Ishikawa (cell line): Measurements from ENCODE around the gene D2HGDH.

Source experiments
- CEBPB ChIP-seq: IDR thresholded peaks from 2 replicates; pipeline ENCODE4 v1.6.1; 2012
- CREB1 ChIP-seq: IDR thresholded peaks from 2 replicates; pipeline ENCODE4 v1.6.1; 2012; ENCODE audit warnings: low read depth
- EGR1 ChIP-seq: IDR thresholded peaks from 2 replicates; pipeline ENCODE4 v1.6.1; 2012
- EP300 ChIP-seq: IDR thresholded peaks from 2 replicates; pipeline ENCODE4 v1.6.1; 2012; ENCODE audit warnings: borderline replicate concordance
- MAX ChIP-seq: IDR thresholded peaks from 2 replicates; pipeline ENCODE4 v1.6.1; 2012
- NFIC ChIP-seq: IDR thresholded peaks from 2 replicates; pipeline ENCODE4 v1.6.1; 2012
- RAD21 ChIP-seq: IDR thresholded peaks from 2 replicates; pipeline ENCODE4 v1.6.1; 2012; ENCODE audit warnings: low read depth
- REST ChIP-seq: IDR thresholded peaks from 2 replicates; pipeline ENCODE4 v1.6.1; 2012; ENCODE audit warnings: low read depth, mild to moderate bottlenecking
- TAF1 ChIP-seq: IDR thresholded peaks from 2 replicates; pipeline ENCODE4 v1.6.1; 2012; ENCODE audit warnings: low read depth, mild to moderate bottlenecking
- TCF12 ChIP-seq: IDR thresholded peaks from 2 replicates; pipeline ENCODE4 v1.6.1; 2012; ENCODE audit warnings: low read depth
- TEAD4 ChIP-seq: IDR thresholded peaks from 2 replicates; pipeline ENCODE4 v1.6.1; 2012
- USF1 ChIP-seq: IDR thresholded peaks from 2 replicates; pipeline ENCODE4 v1.6.1; 2012
- YY1 ChIP-seq: IDR thresholded peaks from 2 replicates; pipeline ENCODE4 v1.6.1; 2012; ENCODE audit warnings: low read depth

GRCh38 chr2:241719093-241719492, 15.3 kb upstream of the D2HGDH start:
- TF ChIP-seq TCF12 = no peak
- TF ChIP-seq MAX = no peak
- TF ChIP-seq TAF1 = no peak
- TF ChIP-seq CREB1 = no peak
- TF ChIP-seq YY1 = no peak
- TF ChIP-seq EP300 = no peak
- no peak for TF ChIP-seq REST
- no peak for TF ChIP-seq CEBPB
- no peak for TF ChIP-seq TEAD4
- TF ChIP-seq RAD21 = no peak
- no peak for TF ChIP-seq NFIC
- TF ChIP-seq USF1 = no peak
- TF ChIP-seq EGR1 = no peak
